AG10803 (cell line): ENCODE data around the gene CEBPA.

Source experiments
- DNase-seq: peaks from one replicate; pipeline ENCODE4 v3.0.0; 2010; ENCODE audit warnings: low read depth
- H3K4me3 ChIP-seq: 2 replicates; pipeline ENCODE4 v1.5.1; 2011; ENCODE audit warnings: mild to moderate bottlenecking, low read length, control low read depth
- CTCF ChIP-seq: conservative IDR thresholded peaks from 2 replicates; pipeline ENCODE4 v1.5.1; 2011; ENCODE audit warnings: mild to moderate bottlenecking, low read length, control low read depth, inconsistent platforms

CEBPA gene

GRCh38 chr19:33260628-33261418 is 41.5 kb downstream of the CEBPA start:
- no peak for DNase-seq
- no peak overlapping the region for H3K4me3 ChIP-seq
- TF ChIP-seq CTCF, result no peak

- DNase-seq, result no peak
- TF ChIP-seq CTCF, result no peak
- no peak overlapping the region for H3K4me3 ChIP-seq
Measured at GRCh38 chr19:33259539-33259938, 42.8 kb downstream of the CEBPA start.

- DNase-seq, result no peak
- no peak overlapping the region for H3K4me3 ChIP-seq
- TF ChIP-seq CTCF, result no peak
Measured at GRCh38 chr19:33257828-33258227, 44.5 kb downstream of the CEBPA start.

- no peak for DNase-seq
- TF ChIP-seq CTCF, result no peak
- H3K4me3 ChIP-seq, result no peak overlapping the region
Measured at GRCh38 chr19:33256261-33256660, 46.1 kb downstream of the CEBPA start.

- TF ChIP-seq CTCF, result no peak
- no peak overlapping the region for H3K4me3 ChIP-seq
- DNase-seq, result no peak
Measured at GRCh38 chr19:33255781-33256180, 46.6 kb downstream of the CEBPA start.

GRCh38 chr19:33254245-33254824 is 48.0 kb downstream of the CEBPA start:
- TF ChIP-seq CTCF, result no peak
- no peak overlapping the region for H3K4me3 ChIP-seq
- DNase-seq, result no peak

GRCh38 chr19:33252971-33253370 is 49.4 kb downstream of the CEBPA start:
- DNase-seq, result no peak
- no peak for TF ChIP-seq CTCF

More at GRCh38 chr19:33252971-33253370, 49.4 kb downstream of the CEBPA start:
- no peak overlapping the region for H3K4me3 ChIP-seq
